ENCODE results near the gene RPN2. TPM values are rescaled to one million over a fixed set of nuclear protein-coding genes. Genes with fewer than 3 reads are reported as not detected.

The RPN2 gene
- total and polyA plus RNA-seq, 10 of the 15 experiments (the other 5 are each of a cell fraction or from before 2014, with no cell fraction given): 148 to 365 (median 228) TPM

DNA sequence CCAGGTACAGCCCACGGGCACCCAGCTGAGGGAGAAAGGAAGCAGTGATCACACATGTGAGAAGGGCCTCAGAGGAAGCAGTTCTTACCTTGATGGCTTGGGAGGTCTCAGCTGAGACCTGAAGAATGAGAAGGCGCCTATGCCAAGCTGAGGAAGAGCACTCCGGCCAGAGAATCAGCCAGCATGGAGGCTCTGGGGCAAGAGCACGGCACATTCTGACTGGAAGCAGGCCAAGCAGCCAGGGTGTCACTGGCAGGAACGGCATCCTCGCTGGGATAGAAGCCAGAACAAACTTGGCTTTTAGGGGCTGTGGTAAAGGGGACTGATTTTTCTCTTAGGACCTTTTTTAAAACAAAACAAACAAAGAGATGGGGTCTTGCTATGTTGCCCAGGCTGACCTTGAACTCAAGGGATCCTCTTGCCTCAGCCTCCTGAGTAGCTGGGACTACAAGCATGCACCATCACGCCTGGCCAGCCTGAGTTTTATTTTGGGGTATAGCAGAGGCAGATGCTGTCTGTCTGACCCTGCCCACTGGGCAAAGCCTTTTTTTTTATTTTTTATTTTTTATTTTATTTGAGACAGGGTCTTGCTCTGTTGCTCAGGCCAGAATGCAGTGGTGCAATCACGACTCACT lies 64.9 kb downstream of the RPN2 start:
- Histone ChIP-seq H3K4me2 (ENCODE audit: control insufficient read depth, insufficient read depth) (no peak overlapping the region), H3K9me3 (replicated peaks; ENCODE audit: control insufficient read depth, insufficient read depth, low read length) (no peaks in the 10 kb centered on the region), H3K4me1 (ENCODE audit: control insufficient read depth, insufficient read depth, low read length) (no peaks in the 10 kb centered on the region), H4K20me1 (ENCODE audit: control insufficient read depth, insufficient read depth) (no peaks in the 10 kb centered on the region), H3K79me2 (ENCODE audit: control insufficient read depth, insufficient read depth, low read length) (no peaks in the 10 kb centered on the region), H3K27me3 (replicated peaks in 1 of 2; ENCODE audit: control insufficient read depth in 2 of 2, insufficient read depth in 2 of 2, low read length in 1 of 2) (no peaks in the 10 kb centered on the region), H3K4me3 (no peak overlapping the region), H3K9ac (ENCODE audit: control insufficient read depth, insufficient read depth, low read length) (no peak overlapping the region), H3K27ac (ENCODE audit: control insufficient read depth, insufficient read depth) (no peak overlapping the region), H3K36me3 (ENCODE audit: control insufficient read depth in 2 of 2, insufficient read depth in 2 of 2, low read length in 1 of 2) (peaks cover 16 to 23% of the 10 kb centered on the region in 2 experiments), H2AFZ (ENCODE audit: control insufficient read depth, low read depth, low read length) (no peak overlapping the region)
- ChIA-PET SMC1A (ENCODE audit: uncharacterized antibody, unreplicated experiment) (no interaction called here), POLR2A (no interaction called here), CTCF (interaction anchor here (0.9 kb wide), 1 partner anchor 48 kb away, joined by 3 read pairs; no protein-coding TSS in a partner anchor), RAD21 (ENCODE audit: unreplicated experiment) (no interaction called here)
- ATAC-seq: no peak
- BruUV-seq (replicated peaks): no TSS peak
- 98% methylated on average over 8 of the region's 8 CpGs for WGBS (ENCODE audit: insufficient coverage, insufficient replicate concordance, low lambda C conversion rate, missing lambda C conversion rate)
- DNase-seq (ENCODE audit: low read depth, low spot score): no peak
- no peak for FAIRE-seq
- in situ Hi-C loops (cut with MboI): no loop called here
- intact Hi-C loops (cut with micrococcal nuclease; ENCODE audit: unreplicated experiment): no loop called here
- peak; percentile 42; the same call in 1 of the 2 replicates for TF ChIP-seq POLR2A (IDR thresholded peaks at IDR 0.05; ENCODE audit: low read depth, low read length)
- TF ChIP-seq RCOR1 (conservative IDR thresholded peaks at IDR 0.05; ENCODE audit: low read depth, low read length): no peak
- no peak for TF ChIP-seq MEF2B (IDR thresholded peaks at IDR 0.05; ENCODE audit: partially characterized antibody, poor library complexity, severe bottlenecking)
- no peak for TF ChIP-seq NR2C1 (IDR thresholded peaks at IDR 0.05)
- TF ChIP-seq, protein P1, sequence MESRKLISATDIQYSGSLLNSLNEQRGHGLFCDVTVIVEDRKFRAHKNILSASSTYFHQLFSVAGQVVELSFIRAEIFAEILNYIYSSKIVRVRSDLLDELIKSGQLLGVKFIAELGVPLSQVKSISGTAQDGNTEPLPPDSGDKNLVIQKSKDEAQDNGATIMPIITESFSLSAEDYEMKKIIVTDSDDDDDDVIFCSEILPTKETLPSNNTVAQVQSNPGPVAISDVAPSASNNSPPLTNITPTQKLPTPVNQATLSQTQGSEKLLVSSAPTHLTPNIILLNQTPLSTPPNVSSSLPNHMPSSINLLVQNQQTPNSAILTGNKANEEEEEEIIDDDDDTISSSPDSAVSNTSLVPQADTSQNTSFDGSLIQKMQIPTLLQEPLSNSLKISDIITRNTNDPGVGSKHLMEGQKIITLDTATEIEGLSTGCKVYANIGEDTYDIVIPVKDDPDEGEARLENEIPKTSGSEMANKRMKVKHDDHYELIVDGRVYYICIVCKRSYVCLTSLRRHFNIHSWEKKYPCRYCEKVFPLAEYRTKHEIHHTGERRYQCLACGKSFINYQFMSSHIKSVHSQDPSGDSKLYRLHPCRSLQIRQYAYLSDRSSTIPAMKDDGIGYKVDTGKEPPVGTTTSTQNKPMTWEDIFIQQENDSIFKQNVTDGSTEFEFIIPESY (IDR thresholded peaks at IDR 0.05): no peak

DNA sequence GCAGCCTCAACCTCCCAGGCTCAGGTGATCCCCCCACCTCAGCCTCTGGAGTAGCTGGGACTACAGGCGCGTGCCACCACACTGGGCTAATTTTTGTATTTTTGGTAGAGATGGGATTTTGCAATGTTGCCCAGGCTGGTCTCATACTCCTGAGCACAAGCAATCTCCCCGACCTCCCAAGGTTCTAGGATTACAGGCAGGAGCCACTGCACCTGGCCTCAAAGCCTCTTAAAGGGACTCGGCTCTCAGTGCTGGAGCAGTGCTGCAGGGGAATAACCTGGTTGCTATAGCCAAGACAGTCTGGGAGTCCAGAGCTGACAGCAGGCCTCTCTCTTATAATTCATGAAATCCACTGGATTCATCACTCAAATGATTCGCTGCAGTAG lies 65.4 kb downstream of the RPN2 start:
- POLR2A ChIA-PET: no interaction called here
- in situ Hi-C loops (cut with MboI) (no loop called here), intact Hi-C loops (cut with micrococcal nuclease; ENCODE audit: unreplicated experiment) (no loop called here)
- Histone ChIP-seq H4K20me1 (ENCODE audit: control insufficient read depth, insufficient read depth) (no peaks in the 10 kb centered on the region), H3K79me2 (ENCODE audit: control insufficient read depth, insufficient read depth, low read length) (no peaks in the 10 kb centered on the region), H3K4me3 (no peak overlapping the region), H3K4me1 (ENCODE audit: control insufficient read depth, insufficient read depth, low read length) (no peaks in the 10 kb centered on the region), H3K4me2 (ENCODE audit: control insufficient read depth, insufficient read depth) (no peak overlapping the region), H3K9ac (ENCODE audit: control insufficient read depth, insufficient read depth, low read length) (no peak overlapping the region), H3K9me3 (replicated peaks; ENCODE audit: control insufficient read depth, insufficient read depth, low read length) (no peaks in the 10 kb centered on the region), H3K36me3 (ENCODE audit: control insufficient read depth in 2 of 2, insufficient read depth in 2 of 2, low read length in 1 of 2) (peaks cover 14 to 18% of the 10 kb centered on the region in 2 experiments), H2AFZ (ENCODE audit: control insufficient read depth, low read depth, low read length) (no peak overlapping the region), H3K27ac (ENCODE audit: control insufficient read depth, insufficient read depth) (no peak overlapping the region), H3K27me3 (replicated peaks in 1 of 2; ENCODE audit: control insufficient read depth in 2 of 2, insufficient read depth in 2 of 2, low read length in 1 of 2) (no peaks in the 10 kb centered on the region)
- ATAC-seq (no peak), DNase-seq (ENCODE audit: low read depth, low spot score) (no peak), FAIRE-seq (no peak)
- SMC1A ChIA-PET (ENCODE audit: uncharacterized antibody, unreplicated experiment): no interaction called here
- TF ChIP-seq RB1 (IDR thresholded peaks at IDR 0.05; ENCODE audit: borderline replicate concordance) (no peak), TCF7 (IDR thresholded peaks at IDR 0.05; ENCODE audit: borderline replicate concordance) (no peak)
- CTCF ChIA-PET: no interaction called here
- no TSS peak for BruUV-seq (replicated peaks)
- 79% methylated on average over 5 of the region's 5 CpGs for WGBS (ENCODE audit: insufficient coverage, insufficient replicate concordance, low lambda C conversion rate, missing lambda C conversion rate)
- RAD21 ChIA-PET (ENCODE audit: unreplicated experiment): no interaction called here
